Endothelial cell of umbilical vein (primary cell): ENCODE results near the gene AQP3. TPM values are rescaled to one million over a fixed set of nuclear protein-coding genes. Genes with fewer than 3 reads are reported as not detected.

Source experiments
- BruUV-seq: library from RNA; stranded (reverse); fragments of 400-500 nt; replicated peaks from 2 replicates; lab custom pipeline; 2021; lab: Mats Ljungman, UMichigan
- CTCF ChIA-PET: fragments of 300-600, 350-600 bp; sonication (Branson Sonifier 250); formaldehyde crosslinking; loops from one replicate; lab custom pipeline; 2021; ENCODE audit warnings: antibody characterized with exemption, inconsistent platforms; lab: Charles Lee
- POLR2A ChIA-PET: fragments of 300-600, 350-600 bp; sonication (Branson Sonifier 250); formaldehyde crosslinking; loops from one replicate; lab custom pipeline; 2021; ENCODE audit warnings: antibody characterized with exemption, inconsistent platforms; lab: Charles Lee
- DNase-seq: peaks from one replicate; pipeline ENCODE4 v3.0.0-alpha.2; 2011; ENCODE audit warnings: low read depth, low spot score
- FAIRE-seq: peaks from 2 replicates; lab custom pipeline; 2011; peaks lifted over from hg19 to GRCh38; lab: Jason Lieb, UNC
- H2AFZ ChIP-seq: 2 replicates; pipeline ENCODE4 v1.6.0; 2012; ENCODE audit warnings: low read depth, low read length, control low read depth, inconsistent platforms
- H3K27ac ChIP-seq: 2 replicates; pipeline ENCODE4 v1.5.1; 2011; ENCODE audit warnings: low read depth, mild to moderate bottlenecking, control low read depth, low read length, moderate library complexity; ENCODE audit not compliant: insufficient read depth
- H3K27me3 ChIP-seq, 2 experiments: 2 replicates each; pipeline versions ENCODE4 v1.6.0 to v1.6.1; 2011; ENCODE audit warnings: low read length in 2 of 2, mixed read lengths in 1 of 2; ENCODE audit not compliant: control insufficient read depth in 2 of 2, insufficient read depth in 2 of 2
- H3K36me3 ChIP-seq, 2 experiments: 2 replicates in 1 of 2; 3 replicates in 1 of 2; pipeline ENCODE4 v1.5.1; 2011; ENCODE audit warnings: low read length in 2 of 2, mild to moderate bottlenecking in 1 of 2, moderate library complexity in 1 of 2; ENCODE audit not compliant: control insufficient read depth in 2 of 2, insufficient read depth in 2 of 2; ENCODE audit errors: extremely low read depth in 1 of 2
- H3K4me1 ChIP-seq: 3 replicates; pipeline ENCODE4 v1.5.1; 2011; ENCODE audit warnings: mild to moderate bottlenecking, low read length; ENCODE audit not compliant: control insufficient read depth, insufficient read depth; ENCODE audit errors: extremely low read depth
- H3K4me2 ChIP-seq: 2 replicates; pipeline ENCODE4 v1.6.1; 2011; ENCODE audit warnings: low read length, control low read depth, mixed read lengths; ENCODE audit not compliant: insufficient read depth
- H3K4me3 ChIP-seq, 3 experiments: fragments of 200-600 bp in 1 of 3; sonication (generic), shearing (Covaris generic) in 1 of 3; replicated peaks in 1 of 3; 2 replicates each; pipeline ENCODE4 v1.5.1; 2011 to 2016; ENCODE audit warnings: control low read depth in 3 of 3, low read length in 3 of 3, mild to moderate bottlenecking in 2 of 3, inconsistent platforms in 1 of 3, low read depth in 1 of 3, moderate library complexity in 1 of 3; ENCODE audit not compliant: insufficient read depth in 1 of 3
- H3K79me2 ChIP-seq: 2 replicates; pipeline ENCODE4 v1.6.0; 2012; ENCODE audit warnings: low read length, inconsistent platforms; ENCODE audit not compliant: control insufficient read depth, insufficient read depth
- H3K9ac ChIP-seq: replicated peaks from 2 replicates; pipeline ENCODE3; 2011; ENCODE audit warnings: low read length, control low read depth; ENCODE audit not compliant: insufficient read depth; ENCODE audit errors: extremely low read depth
- H3K9me1 ChIP-seq: replicated peaks from 3 replicates; pipeline ENCODE4 v1.6.0; 2011; ENCODE audit warnings: mild to moderate bottlenecking, low read length; ENCODE audit not compliant: control insufficient read depth, insufficient read depth; ENCODE audit errors: extremely low read depth
- H3K9me3 ChIP-seq: replicated peaks from 2 replicates; pipeline ENCODE4 v1.5.1; 2012; ENCODE audit warnings: low read length, inconsistent platforms; ENCODE audit not compliant: control insufficient read depth, insufficient read depth
- H4K20me1 ChIP-seq: replicated peaks from 2 replicates; pipeline ENCODE3; 2011; ENCODE audit warnings: mild to moderate bottlenecking, low read length; ENCODE audit not compliant: control insufficient read depth, insufficient read depth; ENCODE audit errors: extremely low read depth
- EZH2 ChIP-seq: IDR thresholded peaks from 2 replicates; pipeline ENCODE4 v1.6.1; 2012; ENCODE audit warnings: borderline replicate concordance, low read depth, mild to moderate bottlenecking, moderate library complexity, low read length, inconsistent platforms; ENCODE audit not compliant: severe bottlenecking
- FOS ChIP-seq: IDR thresholded peaks from 2 replicates; pipeline ENCODE4 v1.6.1; 2011; ENCODE audit warnings: mild to moderate bottlenecking, low read length, moderate library complexity, borderline replicate concordance; ENCODE audit not compliant: insufficient read depth
- GATA2 ChIP-seq: IDR thresholded peaks from 2 replicates; pipeline ENCODE4 v1.7.0; 2011; ENCODE audit warnings: low read depth, mild to moderate bottlenecking, moderate library complexity, mixed read lengths, low read length; ENCODE audit not compliant: insufficient read length, insufficient read depth
- JUN ChIP-seq: IDR thresholded peaks from 2 replicates; pipeline ENCODE4 v1.6.1; 2011; ENCODE audit warnings: borderline replicate concordance, low read depth; ENCODE audit not compliant: insufficient read length, insufficient read depth
- POLR2A ChIP-seq: IDR thresholded peaks from 2 replicates; pipeline ENCODE4 v1.6.1; 2012; ENCODE audit warnings: low read depth, mild to moderate bottlenecking, control low read depth, low read length
- dilution Hi-C: fragments of 300-500 bp; cut with MboI; formaldehyde crosslinking; loops from one replicate; pipeline ENCODE4 v1.15.0; 2019; ENCODE audit warnings: low sequenced_read_pairs; ENCODE audit not compliant: extremely low pct_ligation_motif_present
- intact Hi-C: fragments of 100-400 bp; cut with micrococcal nuclease; formaldehyde crosslinking; loops from one replicate; pipeline ENCODE4 v1.10.0; 2022
- polyA plus RNA-seq, 4 experiments: library from polyadenylated mRNA; depleted of rRNA in 3 of 4; stranded (reverse) in 3 of 4; unstranded in 1 of 4; fragments of >200 nt; gene quantifications; 2 replicates each; pipeline versions ENCODE4 v1.2.1 to v1.2.3, GENCODE V29; 2011 to 2012; ENCODE audit warnings: missing spikeins in 1 of 4
- total RNA-seq: library from RNA; stranded (reverse); gene quantifications from 2 replicates; pipeline ENCODE4 v1.2.3, GENCODE V29; 2021
- TF ChIP-seq, protein P1 (sequence below), 2 donors: IDR thresholded peaks; 1 replicate in 1 of 2; 2 replicates in 1 of 2; pipeline ENCODE4 v1.5.1; 2011; ENCODE audit warnings: low read length in 2 of 2, mild to moderate bottlenecking in 2 of 2, moderate library complexity in 2 of 2, control low read depth in 1 of 2, inconsistent platforms in 1 of 2, low read depth in 1 of 2; ENCODE audit not compliant: insufficient read depth in 1 of 2; ENCODE audit errors: extremely low read depth in 1 of 2
- TF ChIP-seq, protein P2 (sequence below): IDR thresholded peaks from 2 replicates; pipeline ENCODE4 v1.6.1; 2011; ENCODE audit not compliant: insufficient read depth, insufficient read length

AQP3 gene
- total and polyA plus RNA-seq, 2 donors (not counting 3 experiments of a cell fraction or from before 2014, with no cell fraction given), result 0.93 to 1.8 TPM

- no peak overlapping the region for H3K9ac ChIP-seq
- TF ChIP-seq, protein P1, sequence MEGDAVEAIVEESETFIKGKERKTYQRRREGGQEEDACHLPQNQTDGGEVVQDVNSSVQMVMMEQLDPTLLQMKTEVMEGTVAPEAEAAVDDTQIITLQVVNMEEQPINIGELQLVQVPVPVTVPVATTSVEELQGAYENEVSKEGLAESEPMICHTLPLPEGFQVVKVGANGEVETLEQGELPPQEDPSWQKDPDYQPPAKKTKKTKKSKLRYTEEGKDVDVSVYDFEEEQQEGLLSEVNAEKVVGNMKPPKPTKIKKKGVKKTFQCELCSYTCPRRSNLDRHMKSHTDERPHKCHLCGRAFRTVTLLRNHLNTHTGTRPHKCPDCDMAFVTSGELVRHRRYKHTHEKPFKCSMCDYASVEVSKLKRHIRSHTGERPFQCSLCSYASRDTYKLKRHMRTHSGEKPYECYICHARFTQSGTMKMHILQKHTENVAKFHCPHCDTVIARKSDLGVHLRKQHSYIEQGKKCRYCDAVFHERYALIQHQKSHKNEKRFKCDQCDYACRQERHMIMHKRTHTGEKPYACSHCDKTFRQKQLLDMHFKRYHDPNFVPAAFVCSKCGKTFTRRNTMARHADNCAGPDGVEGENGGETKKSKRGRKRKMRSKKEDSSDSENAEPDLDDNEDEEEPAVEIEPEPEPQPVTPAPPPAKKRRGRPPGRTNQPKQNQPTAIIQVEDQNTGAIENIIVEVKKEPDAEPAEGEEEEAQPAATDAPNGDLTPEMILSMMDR (IDR thresholded peaks at IDR 0.05; ENCODE audit: extremely low read depth in 1 of 2, insufficient read depth in 1 of 2, low read depth in 1 of 2, low read length in 2 of 2), result no peak
- TF ChIP-seq EZH2 (no peak), FOS (no peak), POLR2A (no peak), GATA2 (no peak), JUN (no peak)
- TF ChIP-seq, protein P2, sequence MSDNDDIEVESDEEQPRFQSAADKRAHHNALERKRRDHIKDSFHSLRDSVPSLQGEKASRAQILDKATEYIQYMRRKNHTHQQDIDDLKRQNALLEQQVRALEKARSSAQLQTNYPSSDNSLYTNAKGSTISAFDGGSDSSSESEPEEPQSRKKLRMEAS, result no peak
- H3K9me3 ChIP-seq, result no peaks in the 10 kb centered on the region
- no peaks in the 10 kb centered on the region for H3K27me3 ChIP-seq
- dilution Hi-C loops, result no loop called here
- no TSS peak for BruUV-seq
- H3K4me1 ChIP-seq, result no peaks in the 10 kb centered on the region
- no peaks in the 10 kb centered on the region for H4K20me1 ChIP-seq
- H2AFZ ChIP-seq, result no peak overlapping the region
- no peaks in the 10 kb centered on the region for H3K9me1 ChIP-seq
- H3K4me2 ChIP-seq, result no peak overlapping the region
- intact Hi-C loops, result loop anchor here (1.0 to 5.0 kb wide), 4 partner anchors 49 to 179 kb away; no protein-coding TSS in a partner anchor
- H3K27ac ChIP-seq, result no peak overlapping the region
- DNase-seq, result no peak
- peaks cover 13 to 79% of the 10 kb centered on the region in 2 experiments for H3K36me3 ChIP-seq
- POLR2A ChIA-PET, result interaction anchor here (0.6 to 0.8 kb wide), 2 partner anchors 91 to 176 kb away, joined by 3 to 4 read pairs; partner anchors contain the start of gene NFX1
- CTCF ChIA-PET, result interaction anchor here (0.7 to 8.3 kb wide), 38 partner anchors 8 to 193 kb away, joined by 3 to 146 read pairs (median 6); partner anchors contain the start of genes ANKRD18B, AQP3, AQP7 and NFX1
- H3K4me3 ChIP-seq, result no peak overlapping the region
- FAIRE-seq, result no peak
- no peaks in the 10 kb centered on the region for H3K79me2 ChIP-seq
Measured at GRCh38 chr9:33465596-33466564, 18.5 kb upstream of the AQP3 start.
